Measurements from ENCODE around the gene DUSP1.

DNA sequence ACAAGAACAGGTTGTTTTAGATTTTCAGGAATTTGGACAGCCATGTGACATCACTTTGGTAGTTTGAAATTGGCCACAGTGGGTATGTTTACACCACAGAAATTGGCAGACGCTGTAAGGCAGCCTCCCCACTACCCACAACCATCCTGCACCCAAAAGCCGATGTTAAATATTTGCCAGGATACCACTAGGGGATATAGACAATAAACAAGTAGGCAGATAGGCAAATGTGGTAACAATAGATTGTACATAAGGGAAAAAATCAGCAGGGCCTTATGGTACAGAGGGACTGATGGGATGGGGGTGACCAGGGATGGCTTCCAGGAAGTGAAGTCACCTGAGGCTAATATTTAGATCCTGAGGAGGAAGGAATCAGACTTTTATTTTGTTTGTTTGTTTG lies 31.1 kb upstream of the DUSP1 start:
- TF ChIP-seq SUZ12 (IDR thresholded peaks at IDR 0.05; ENCODE audit: extremely low read depth, insufficient read depth, insufficient read length) (no peak), ZNF274 (IDR thresholded peaks at IDR 0.05; ENCODE audit: low read depth, low read length) (no peak), YY1 (IDR thresholded peaks at IDR 0.05; ENCODE audit: insufficient read depth, insufficient read length) (no peak)

All from NT2/D1 (cell line).